ENCODE measurements around the gene RNASE7. TPM values are rescaled to one million over a fixed set of nuclear protein-coding genes. Genes with fewer than 3 reads are reported as not detected.

Gene RNASE7
- total RNA-seq, 4 donors from 2014 or later, result not detected

DNA sequence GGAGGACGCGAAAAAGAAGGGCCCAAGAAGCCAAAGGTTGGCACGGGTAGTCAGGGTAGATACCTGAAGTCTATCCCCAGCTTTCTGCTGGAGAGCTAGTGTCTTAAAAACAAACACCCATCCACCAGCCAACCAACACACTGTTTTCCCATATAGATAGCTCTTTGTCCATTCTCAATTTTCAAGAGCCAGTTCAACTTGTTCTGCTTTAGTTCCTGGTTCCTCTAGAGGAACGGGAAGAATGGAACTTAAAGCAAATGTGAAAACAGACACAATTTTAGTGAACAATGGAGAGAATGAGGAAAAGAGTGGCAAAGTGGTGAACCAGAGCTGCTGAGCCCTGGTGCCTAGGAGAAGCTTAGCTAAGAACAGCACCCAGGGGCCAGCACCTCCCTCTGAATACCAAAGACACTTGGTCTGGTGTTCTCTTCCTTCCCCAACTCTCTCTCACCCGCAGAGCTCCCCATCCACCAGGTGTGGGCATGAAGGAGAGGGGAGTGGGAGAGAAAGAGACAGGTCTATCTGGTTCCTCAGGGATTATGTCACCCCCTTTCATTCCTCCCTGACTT lies 21.1 kb upstream of the RNASE7 start:
- H3K36me3 ChIP-seq, result peaks cover 11 to 21% of the 10 kb centered on the region in 2 donors
- H3K9me3 ChIP-seq, result no peaks in the 10 kb centered on the region
- no peaks in the 10 kb centered on the region for H3K27me3 ChIP-seq
- TF ChIP-seq POLR2A (IDR thresholded peaks at IDR 0.05), result no peak
- TF ChIP-seq, protein P1, sequence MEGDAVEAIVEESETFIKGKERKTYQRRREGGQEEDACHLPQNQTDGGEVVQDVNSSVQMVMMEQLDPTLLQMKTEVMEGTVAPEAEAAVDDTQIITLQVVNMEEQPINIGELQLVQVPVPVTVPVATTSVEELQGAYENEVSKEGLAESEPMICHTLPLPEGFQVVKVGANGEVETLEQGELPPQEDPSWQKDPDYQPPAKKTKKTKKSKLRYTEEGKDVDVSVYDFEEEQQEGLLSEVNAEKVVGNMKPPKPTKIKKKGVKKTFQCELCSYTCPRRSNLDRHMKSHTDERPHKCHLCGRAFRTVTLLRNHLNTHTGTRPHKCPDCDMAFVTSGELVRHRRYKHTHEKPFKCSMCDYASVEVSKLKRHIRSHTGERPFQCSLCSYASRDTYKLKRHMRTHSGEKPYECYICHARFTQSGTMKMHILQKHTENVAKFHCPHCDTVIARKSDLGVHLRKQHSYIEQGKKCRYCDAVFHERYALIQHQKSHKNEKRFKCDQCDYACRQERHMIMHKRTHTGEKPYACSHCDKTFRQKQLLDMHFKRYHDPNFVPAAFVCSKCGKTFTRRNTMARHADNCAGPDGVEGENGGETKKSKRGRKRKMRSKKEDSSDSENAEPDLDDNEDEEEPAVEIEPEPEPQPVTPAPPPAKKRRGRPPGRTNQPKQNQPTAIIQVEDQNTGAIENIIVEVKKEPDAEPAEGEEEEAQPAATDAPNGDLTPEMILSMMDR (IDR thresholded peaks at IDR 0.05), result no peak
- intact Hi-C loops (cut with DNase I), result no loop called here
- H3K4me3 ChIP-seq (replicated peaks in 1 of 3), result no peak overlapping the region
- H3K4me1 ChIP-seq, result peaks cover 8 to 18% of the 10 kb centered on the region in 2 donors
- 85 to 88% methylated on average over 5 of the region's 5 CpGs for WGBS, 2 donors
- no peak for DNase-seq
- H3K27ac ChIP-seq, result no peak overlapping the region

DNA sequence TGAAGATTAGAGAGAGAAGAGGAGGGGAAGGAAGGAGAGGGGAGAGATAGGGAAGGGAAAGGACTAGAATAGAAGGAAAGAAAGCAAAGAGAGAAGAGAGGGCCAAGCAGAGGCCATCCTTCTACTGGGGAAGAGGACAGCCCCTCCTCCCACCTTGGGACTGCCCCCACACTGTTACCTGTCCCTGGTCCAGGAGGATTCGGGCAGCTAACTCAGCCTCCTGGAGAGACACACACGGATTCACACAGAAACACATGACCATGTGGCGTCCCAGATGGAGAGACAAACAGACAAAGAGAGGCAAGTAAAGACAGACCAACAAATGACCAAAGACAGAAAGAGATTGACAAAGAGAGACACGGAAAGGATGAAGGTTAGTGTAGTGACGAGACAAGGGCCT lies 19.5 kb upstream of the RNASE7 start:
- Histone ChIP-seq H3K4me3 (replicated peaks in 1 of 3) (no peak overlapping the region), H3K36me3 (peaks cover 11 to 18% of the 10 kb centered on the region in 2 donors), H3K27me3 (no peaks in the 10 kb centered on the region), H3K9me3 (no peaks in the 10 kb centered on the region), H3K4me1 (peaks cover 8 to 23% of the 10 kb centered on the region in 2 donors), H3K27ac (peak overlapping the region in 2 of 3 donors; percentile 82 to 94)
- WGBS, 2 donors, result 82 to 87% methylated on average over 5 of the region's 5 CpGs
- no peak for DNase-seq
- intact Hi-C loops (cut with DNase I), result no loop called here
- TF ChIP-seq POLR2A (IDR thresholded peaks at IDR 0.05), result no peak
- TF ChIP-seq, protein P1 (IDR thresholded peaks at IDR 0.05), result no peak

DNA sequence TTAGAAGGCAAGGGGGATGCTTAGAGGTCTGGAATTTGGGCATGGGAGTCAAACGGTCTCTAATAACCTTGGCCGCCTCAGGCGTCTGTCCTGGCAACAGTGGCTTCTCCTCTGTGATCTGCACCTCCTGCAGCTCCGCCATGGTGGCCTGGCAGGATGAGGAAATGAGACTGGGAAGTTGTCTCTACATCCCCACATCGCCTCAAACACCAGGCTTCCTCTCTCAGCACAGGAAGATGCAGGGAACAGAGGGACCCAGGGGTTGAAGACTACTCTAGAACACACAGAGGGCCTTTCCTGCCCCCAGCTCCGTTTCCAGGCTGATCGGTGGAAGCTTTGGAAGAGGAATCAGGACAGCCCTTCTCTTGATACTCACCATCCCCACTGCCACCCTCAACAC lies 19.0 kb upstream of the RNASE7 start:
- Histone ChIP-seq H3K36me3 (peaks cover 11 to 13% of the 10 kb centered on the region in 2 donors), H3K4me1 (peaks cover 8 to 23% of the 10 kb centered on the region in 2 donors), H3K27ac (peak overlapping the region in 2 of 3 donors; percentile 82 to 94), H3K9me3 (no peaks in the 10 kb centered on the region), H3K27me3 (no peaks in the 10 kb centered on the region), H3K4me3 (replicated peaks in 1 of 3) (peak overlapping the region in 1 of 3 donors; percentile 93)
- 66 to 75% methylated on average over 7 of the region's 7 CpGs for WGBS, 2 donors
- TF ChIP-seq, protein P1 (IDR thresholded peaks at IDR 0.05), result no peak
- no peak for TF ChIP-seq POLR2A (IDR thresholded peaks at IDR 0.05)
- no peak for DNase-seq
- intact Hi-C loops (cut with DNase I), result no loop called here

DNA sequence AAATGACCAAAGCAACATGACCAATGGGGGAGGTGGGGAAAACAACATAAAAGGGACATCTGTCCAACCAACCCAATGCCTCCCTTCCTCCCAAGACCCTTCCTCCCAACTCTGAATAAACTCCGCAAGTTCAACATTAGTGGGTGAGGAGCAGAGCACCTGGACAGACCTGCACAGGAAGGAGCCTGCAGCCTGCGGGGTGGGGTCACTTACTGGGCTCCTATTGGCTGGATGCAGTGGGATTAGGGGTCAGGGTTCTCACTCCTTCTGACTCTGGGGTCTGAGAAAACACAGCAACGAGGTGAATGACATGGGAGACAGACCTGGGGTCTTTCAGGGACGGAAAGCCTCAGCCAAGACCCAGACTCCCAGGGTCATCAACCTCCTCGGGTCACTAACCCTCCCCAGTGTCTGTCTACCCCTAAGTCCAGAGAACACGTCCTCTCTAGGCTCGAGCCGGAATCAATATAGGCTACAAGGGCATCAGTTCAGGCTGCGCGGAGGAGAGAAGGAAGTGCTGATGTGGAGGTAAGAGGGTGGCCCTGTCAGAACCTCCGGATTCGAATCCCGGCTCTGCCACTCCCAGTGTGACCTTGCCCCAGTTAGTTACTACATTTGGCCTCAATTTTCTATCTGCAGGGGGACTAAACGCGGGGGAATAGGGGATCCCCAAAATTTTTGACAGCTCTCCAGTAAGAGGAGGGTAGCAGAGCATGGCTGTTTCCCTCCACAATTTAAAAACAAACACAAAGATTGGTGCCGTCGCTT lies 18.2 kb upstream of the RNASE7 start:
- peak overlapping the region; percentile 19 to 94 (median 93) for H3K4me3 ChIP-seq (replicated peaks in 1 of 3)
- intact Hi-C loops (cut with DNase I), result no loop called here
- WGBS, 2 donors, result 32 to 39% methylated on average over 17 of the region's 17 CpGs
- H3K36me3 ChIP-seq, result peaks cover 5 to 11% of the 10 kb centered on the region in 2 donors
- H3K27ac ChIP-seq, result peak overlapping the region; percentile 82 to 94 (median 86)
- H3K27me3 ChIP-seq, result no peaks in the 10 kb centered on the region
- DNase-seq, result no peak
- H3K9me3 ChIP-seq, result no peaks in the 10 kb centered on the region
- peaks cover 8 to 23% of the 10 kb centered on the region in 2 donors for H3K4me1 ChIP-seq
- TF ChIP-seq POLR2A (IDR thresholded peaks at IDR 0.05), result no peak

DNA sequence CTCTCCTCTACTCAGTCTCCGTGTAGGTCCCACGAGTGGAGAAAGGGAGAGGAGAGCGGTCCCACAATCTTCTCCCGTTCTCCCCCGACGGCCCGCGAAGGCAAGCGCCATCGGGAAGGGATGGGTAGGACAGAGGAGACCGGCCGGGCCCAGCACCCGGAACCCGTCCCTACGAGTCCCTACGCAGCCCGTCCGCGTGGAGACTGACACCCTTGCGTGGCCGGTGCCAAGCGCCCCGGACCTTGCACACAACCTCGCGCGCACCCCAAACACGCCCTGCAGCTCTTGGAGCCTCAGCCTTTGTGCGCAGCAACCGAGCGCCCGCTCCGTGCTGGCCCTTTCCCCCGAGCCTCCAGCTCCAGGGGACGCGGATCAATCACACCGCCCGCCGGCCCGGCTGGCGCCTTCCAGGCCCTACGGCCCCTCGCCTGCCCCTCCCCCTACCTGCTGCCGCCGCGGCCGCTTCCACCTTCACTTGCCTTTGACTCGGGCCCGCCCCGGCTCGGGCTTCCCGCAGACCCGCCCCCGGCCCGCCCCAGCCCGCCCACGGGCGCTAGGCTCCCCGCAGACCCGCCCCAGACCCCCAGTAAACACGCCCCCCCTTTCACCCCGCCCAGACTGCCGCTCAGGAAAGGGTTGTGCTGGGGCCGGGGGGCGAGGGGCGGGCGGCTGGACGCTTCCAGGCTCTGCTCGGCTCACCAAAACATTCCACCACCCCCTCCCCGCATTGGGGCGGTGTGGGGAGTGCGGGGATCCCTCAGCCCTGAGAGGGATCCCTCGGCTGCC lies 17.4 kb upstream of the RNASE7 start, which contains the start of gene NDRG2:
NDRG2 (minus strand) TSS at position 477 of the 786 bp plus-strand sequence. CDS start 1,746 bp downstream, outside the sequence.
- Histone ChIP-seq H3K36me3 (peaks cover 0 to 3% of the 10 kb centered on the region in 2 donors), H3K4me3 (replicated peaks in 1 of 3) (peak within 1 kb of the TSS; percentile 19 to 94 (median 93)), H3K4me1 (peaks cover 8 to 23% of the 10 kb centered on the region in 2 donors), H3K9me3 (no peaks in the 10 kb centered on the region), H3K27ac (peak within 1 kb of the TSS; percentile 82 to 94 (median 86)), H3K27me3 (no peaks in the 10 kb centered on the region)
- TF ChIP-seq, protein P1 (IDR thresholded peaks at IDR 0.05), result peak in 1 of 6 experiments; percentile 2
- peak in 1 of 2 donors; percentile 76 for TF ChIP-seq POLR2A (IDR thresholded peaks at IDR 0.05)
- peak; percentile 86 to 87 for DNase-seq
- intact Hi-C loops (cut with DNase I), result no loop called here
- 1 to 3% methylated on average over 12 to 29 of the region's 72 CpGs for WGBS, 2 donors
